ENCODE measurements around the gene DICER1. TPM values are rescaled to one million over a fixed set of nuclear protein-coding genes. Genes with fewer than 3 reads are reported as not detected.

Gene DICER1
- total RNA-seq, 2 donors from 2014 or later, result 47.7 to 85.0 TPM

DNA sequence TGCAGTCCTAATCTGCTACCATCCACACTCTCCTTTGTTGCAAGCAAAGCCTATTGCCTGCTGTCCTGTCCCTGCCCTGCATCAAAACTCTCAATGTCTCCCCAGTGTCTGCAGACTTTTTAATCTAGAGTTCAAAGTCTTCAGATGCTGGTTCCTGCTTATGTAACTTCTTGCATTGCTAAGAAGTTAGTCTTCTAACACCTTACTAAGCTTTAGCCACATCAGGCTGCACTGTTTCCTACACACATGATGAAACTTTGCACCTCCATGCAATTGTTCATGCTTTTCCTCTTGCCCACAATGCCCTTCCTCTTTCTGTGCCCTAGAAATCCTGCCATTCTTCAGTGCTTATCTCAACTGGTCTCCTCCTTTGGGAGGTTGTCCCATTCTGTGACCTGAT, 16.2 kb upstream of the DICER1 start:
- ATAC-seq (no peak), DNase-seq (no peak)
- intact Hi-C loops (cut with DNase I), result no loop called here
- Histone ChIP-seq H3K27me3 (no peaks in the 10 kb centered on the region), H3K36me3 (replicated peaks in 1 of 2; ENCODE audit: insufficient read depth in 1 of 2, low read depth in 2 of 2) (no peaks in the 10 kb centered on the region), H3K9me3 (no peaks in the 10 kb centered on the region), H3K27ac (no peak overlapping the region), H3K4me1 (no peaks in the 10 kb centered on the region), H3K4me3 (no peak overlapping the region)
- TF ChIP-seq, protein P1, sequence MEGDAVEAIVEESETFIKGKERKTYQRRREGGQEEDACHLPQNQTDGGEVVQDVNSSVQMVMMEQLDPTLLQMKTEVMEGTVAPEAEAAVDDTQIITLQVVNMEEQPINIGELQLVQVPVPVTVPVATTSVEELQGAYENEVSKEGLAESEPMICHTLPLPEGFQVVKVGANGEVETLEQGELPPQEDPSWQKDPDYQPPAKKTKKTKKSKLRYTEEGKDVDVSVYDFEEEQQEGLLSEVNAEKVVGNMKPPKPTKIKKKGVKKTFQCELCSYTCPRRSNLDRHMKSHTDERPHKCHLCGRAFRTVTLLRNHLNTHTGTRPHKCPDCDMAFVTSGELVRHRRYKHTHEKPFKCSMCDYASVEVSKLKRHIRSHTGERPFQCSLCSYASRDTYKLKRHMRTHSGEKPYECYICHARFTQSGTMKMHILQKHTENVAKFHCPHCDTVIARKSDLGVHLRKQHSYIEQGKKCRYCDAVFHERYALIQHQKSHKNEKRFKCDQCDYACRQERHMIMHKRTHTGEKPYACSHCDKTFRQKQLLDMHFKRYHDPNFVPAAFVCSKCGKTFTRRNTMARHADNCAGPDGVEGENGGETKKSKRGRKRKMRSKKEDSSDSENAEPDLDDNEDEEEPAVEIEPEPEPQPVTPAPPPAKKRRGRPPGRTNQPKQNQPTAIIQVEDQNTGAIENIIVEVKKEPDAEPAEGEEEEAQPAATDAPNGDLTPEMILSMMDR (IDR thresholded peaks at IDR 0.05), result no peak
- no peak for TF ChIP-seq POLR2A (IDR thresholded peaks at IDR 0.05)

DNA sequence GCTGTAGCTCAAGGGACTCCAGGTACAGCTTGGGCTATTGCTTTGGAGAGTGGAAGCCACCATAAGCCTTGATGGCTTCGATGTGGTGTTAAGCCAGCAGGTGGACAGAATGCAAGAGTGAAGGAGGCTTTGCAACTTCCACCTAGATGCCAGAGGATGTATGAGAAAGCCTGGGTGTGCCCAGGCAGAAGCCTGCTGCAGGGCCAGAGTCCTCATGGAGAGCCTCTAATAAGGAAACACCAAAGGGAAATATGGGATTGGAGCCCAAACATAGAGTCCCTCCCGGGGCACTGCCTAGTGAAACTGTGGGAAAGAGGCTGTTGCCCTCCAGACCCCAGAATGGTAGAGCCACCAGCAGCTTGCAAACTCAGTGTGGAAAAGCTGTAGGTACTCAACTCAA, 9.8 kb upstream of the DICER1 start:
- Histone ChIP-seq H3K4me3 (no peak overlapping the region), H3K9me3 (no peaks in the 10 kb centered on the region), H3K27ac (no peak overlapping the region), H3K36me3 (replicated peaks in 1 of 2; ENCODE audit: insufficient read depth in 1 of 2, low read depth in 2 of 2) (no peaks in the 10 kb centered on the region), H3K27me3 (no peaks in the 10 kb centered on the region), H3K4me1 (peaks cover 14% of the 10 kb centered on the region)
- no peak for ATAC-seq
- intact Hi-C loops (cut with DNase I), result no loop called here
- WGBS, 2 donors, result 94 to 100% methylated on average over 2 of the region's 2 CpGs
- TF ChIP-seq POLR2A (IDR thresholded peaks at IDR 0.05), result no peak
- TF ChIP-seq, protein P1 (IDR thresholded peaks at IDR 0.05), result no peak
- no peak for DNase-seq

DNA sequence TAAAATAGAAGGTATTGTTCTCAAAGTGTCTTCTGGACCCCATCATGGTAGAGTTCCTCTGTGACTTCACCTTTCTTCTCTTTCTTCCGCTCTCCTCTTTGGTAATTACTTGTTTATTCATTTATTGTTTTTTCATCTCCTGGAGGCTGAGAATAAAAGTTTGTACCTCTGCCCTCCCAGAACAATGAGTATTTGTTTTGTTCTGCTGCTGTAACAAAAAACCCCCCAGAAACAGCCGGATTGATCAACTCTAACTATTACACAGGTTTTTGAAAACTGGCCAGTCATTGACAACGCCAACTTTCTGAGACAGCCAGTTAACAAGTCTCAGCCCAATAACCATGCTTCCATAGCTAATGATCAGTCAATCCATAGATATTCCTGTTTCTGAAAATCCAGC, 8.2 kb upstream of the DICER1 start:
- DNase-seq, result no peak
- Histone ChIP-seq H3K36me3 (replicated peaks in 1 of 2; ENCODE audit: insufficient read depth in 1 of 2, low read depth in 2 of 2) (no peaks in the 10 kb centered on the region), H3K27me3 (no peaks in the 10 kb centered on the region), H3K4me3 (no peak overlapping the region), H3K27ac (no peak overlapping the region), H3K9me3 (no peaks in the 10 kb centered on the region), H3K4me1 (peaks cover 18% of the 10 kb centered on the region)
- WGBS, 2 donors, result 94 to 97% methylated on average over 3 of the region's 3 CpGs
- TF ChIP-seq, protein P1 (IDR thresholded peaks at IDR 0.05), result no peak
- intact Hi-C loops (cut with DNase I), result no loop called here
- ATAC-seq, result no peak

DNA sequence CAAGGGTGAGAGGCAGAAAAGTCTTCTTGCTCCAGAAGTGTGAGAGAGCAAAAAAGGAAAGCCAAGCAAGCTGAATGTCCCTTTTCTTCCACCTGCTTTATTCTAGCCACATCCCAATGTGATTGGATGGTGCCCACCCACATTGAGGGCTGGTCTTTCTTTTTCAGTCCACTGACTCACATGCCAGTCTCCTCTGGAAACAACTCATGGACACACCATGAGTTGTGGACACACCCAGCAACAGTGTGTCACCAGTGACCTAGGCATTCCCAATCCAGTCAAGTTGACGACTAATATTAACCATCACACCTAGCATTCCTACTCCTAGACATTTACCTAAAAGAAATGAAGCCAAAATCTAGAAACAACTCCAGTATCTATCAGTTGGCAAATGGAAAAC, 7.2 kb upstream of the DICER1 start:
- no peak overlapping the region for H3K27ac ChIP-seq
- H3K9me3 ChIP-seq, result no peaks in the 10 kb centered on the region
- ATAC-seq (no peak), DNase-seq (no peak)
- 95 to 100% methylated on average over 1 of the region's 1 CpG for WGBS, 2 donors
- no peaks in the 10 kb centered on the region for H3K27me3 ChIP-seq
- H3K36me3 ChIP-seq (replicated peaks in 1 of 2; ENCODE audit: insufficient read depth in 1 of 2, low read depth in 2 of 2), result no peaks in the 10 kb centered on the region
- intact Hi-C loops (cut with DNase I), result no loop called here
- peaks cover 19% of the 10 kb centered on the region for H3K4me1 ChIP-seq
- no peak overlapping the region for H3K4me3 ChIP-seq
- TF ChIP-seq POLR2A (IDR thresholded peaks at IDR 0.05), result no peak
- TF ChIP-seq, protein P1 (IDR thresholded peaks at IDR 0.05), result no peak

DNA sequence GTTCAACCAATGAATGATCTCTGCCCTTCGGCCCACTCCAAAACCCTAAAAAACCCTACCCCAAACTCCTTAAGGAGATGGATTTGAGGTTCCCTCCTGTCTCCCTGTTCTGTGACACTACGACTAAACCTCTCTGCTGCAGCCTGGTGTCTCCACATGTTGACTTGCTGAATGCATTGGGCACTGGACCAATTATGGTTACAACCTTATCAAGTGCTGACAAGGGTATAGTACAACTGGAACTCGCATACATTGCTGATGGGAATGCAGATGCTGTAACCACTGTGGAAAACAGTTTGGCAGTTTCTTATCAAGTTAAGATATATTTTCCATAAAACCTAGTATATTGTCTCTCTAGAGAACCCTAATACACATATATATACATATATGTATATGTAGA, 6.3 kb upstream of the DICER1 start:
- ATAC-seq, result no peak
- Histone ChIP-seq H3K4me3 (no peak overlapping the region), H3K36me3 (replicated peaks in 1 of 2; ENCODE audit: insufficient read depth in 1 of 2, low read depth in 2 of 2) (no peaks in the 10 kb centered on the region), H3K9me3 (no peaks in the 10 kb centered on the region), H3K4me1 (peaks cover 23% of the 10 kb centered on the region), H3K27ac (no peak overlapping the region), H3K27me3 (no peaks in the 10 kb centered on the region)
- TF ChIP-seq, protein P1 (IDR thresholded peaks at IDR 0.05), result no peak
- no peak for TF ChIP-seq POLR2A (IDR thresholded peaks at IDR 0.05)
- WGBS, 2 donors, result 67 to 77% methylated on average over 3 of the region's 3 CpGs
- DNase-seq, result no peak
- intact Hi-C loops (cut with DNase I), result no loop called here
